ENCODE results near the gene NOS1AP. TPM values are rescaled to one million over a fixed set of nuclear protein-coding genes. Genes with fewer than 3 reads are reported as not detected.

Gene NOS1AP
- total RNA-seq, 2 experiments from 2014 or later = not detected

DNA sequence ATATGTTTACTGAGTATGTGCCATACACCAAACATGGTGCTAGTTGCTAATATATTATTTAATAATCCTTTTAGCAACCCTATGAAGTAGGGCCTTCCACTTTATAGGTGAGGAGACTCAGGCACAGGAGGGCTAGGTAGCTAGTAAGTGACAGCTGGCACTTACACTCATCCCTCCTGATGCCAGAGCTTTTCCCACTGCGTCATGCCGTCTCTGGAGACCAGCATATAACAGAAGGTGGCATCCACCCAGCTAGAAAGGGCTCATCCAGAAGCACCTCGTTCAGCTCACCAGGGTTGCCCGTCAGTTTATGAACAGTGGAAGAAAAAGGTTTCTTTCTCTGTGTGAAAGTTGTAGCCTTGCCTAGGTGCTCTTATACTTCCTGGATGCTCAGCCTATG lies 108.9 kb downstream of the NOS1AP start:
- no peak for DNase-seq
- Mint-ChIP-seq H3K4me1 (no peaks in the 10 kb centered on the region), H3K4me3 (no peak overlapping the region), H3K36me3 (no peaks in the 10 kb centered on the region), H3K27me3 (peaks cover 2% of the 10 kb centered on the region), H3K9me3 (ENCODE audit: low read depth) (no peaks in the 10 kb centered on the region), H3K27ac (no peak overlapping the region)
- CTCF ChIA-PET = no interaction called here
- no peak for ATAC-seq

DNA sequence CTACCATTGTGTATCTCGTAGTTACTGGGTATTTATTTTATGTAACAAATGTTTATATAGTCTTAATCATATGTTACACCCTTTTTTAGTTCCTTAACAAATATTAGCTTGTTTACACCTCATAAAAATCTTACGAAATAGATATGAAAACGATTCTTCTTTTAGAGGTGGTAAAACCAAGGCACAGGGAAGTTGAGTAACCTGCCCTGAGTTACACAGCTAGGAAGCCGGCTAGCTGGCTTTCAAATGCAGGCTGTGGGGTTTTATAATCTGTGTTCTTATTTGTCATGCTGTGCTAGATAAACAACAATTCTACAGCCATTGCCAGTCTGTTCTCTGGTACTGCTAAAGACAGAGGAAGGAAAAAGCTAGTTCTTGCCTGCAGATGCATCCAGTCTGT lies 109.6 kb downstream of the NOS1AP start:
- no peak for DNase-seq
- Mint-ChIP-seq H3K9me3 (ENCODE audit: low read depth) (no peaks in the 10 kb centered on the region), H3K4me3 (no peak overlapping the region), H3K4me1 (no peaks in the 10 kb centered on the region), H3K27ac (no peak overlapping the region), H3K36me3 (no peaks in the 10 kb centered on the region), H3K27me3 (peaks cover 5% of the 10 kb centered on the region)
- no peak for ATAC-seq
- CTCF ChIA-PET = no interaction called here

- DNase-seq (no peak), ATAC-seq (no peak)
- CTCF ChIA-PET = no interaction called here
- Mint-ChIP-seq H3K27me3 (peaks cover 6% of the 10 kb centered on the region), H3K4me1 (no peaks in the 10 kb centered on the region), H3K36me3 (no peaks in the 10 kb centered on the region), H3K27ac (no peak overlapping the region), H3K9me3 (ENCODE audit: low read depth) (no peaks in the 10 kb centered on the region), H3K4me3 (no peak overlapping the region)
Measured at GRCh38 chr1:162180813-162181212, 111.3 kb downstream of the NOS1AP start.

- CTCF ChIA-PET = no interaction called here
- Mint-ChIP-seq H3K27ac (no peak overlapping the region), H3K36me3 (no peaks in the 10 kb centered on the region), H3K9me3 (ENCODE audit: low read depth) (no peaks in the 10 kb centered on the region), H3K4me1 (no peaks in the 10 kb centered on the region), H3K4me3 (no peak overlapping the region), H3K27me3 (peaks cover 8% of the 10 kb centered on the region)
- ATAC-seq = no peak
- DNase-seq = no peak
Measured at GRCh38 chr1:162182090-162182489, 112.6 kb downstream of the NOS1AP start.

DNA sequence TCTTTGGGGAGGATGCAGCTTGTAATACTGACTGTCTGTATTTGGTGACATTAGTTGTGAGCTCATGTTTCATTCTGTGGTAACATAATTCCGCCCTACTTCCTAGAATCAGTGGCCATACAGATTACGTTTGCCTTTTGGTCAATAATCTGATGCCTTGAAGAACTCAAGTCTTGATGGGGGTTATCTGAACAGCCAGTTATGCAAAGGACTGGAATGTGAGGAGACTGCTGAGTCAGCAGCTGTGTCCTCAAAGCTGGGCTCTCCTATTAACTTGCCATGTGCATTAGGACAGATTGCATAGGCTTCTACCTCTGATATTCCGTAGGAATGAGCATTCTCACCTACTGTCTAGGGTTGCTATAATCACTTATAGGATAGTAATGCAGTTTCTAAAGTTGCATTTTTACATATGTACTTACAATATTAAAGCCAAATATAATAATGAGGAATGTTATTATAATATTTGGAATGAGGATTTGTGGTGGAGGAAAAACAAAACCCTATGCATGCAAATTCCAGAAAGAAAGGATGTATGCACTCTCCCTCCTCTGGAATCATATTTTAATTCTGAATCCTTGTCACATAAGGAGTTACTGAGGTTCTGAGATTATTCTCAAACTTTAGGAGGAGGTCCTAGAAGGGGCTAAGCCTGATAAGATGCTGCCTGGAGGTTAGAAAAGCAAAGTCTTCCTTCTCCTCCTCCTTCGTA lies 116.0 kb downstream of the NOS1AP start:
- Mint-ChIP-seq H3K27ac (no peak overlapping the region), H3K4me1 (no peaks in the 10 kb centered on the region), H3K36me3 (no peaks in the 10 kb centered on the region), H3K4me3 (no peak overlapping the region), H3K27me3 (peaks cover 6% of the 10 kb centered on the region), H3K9me3 (ENCODE audit: low read depth) (no peaks in the 10 kb centered on the region)
- CTCF ChIA-PET = no interaction called here
- no peak for ATAC-seq
- DNase-seq = no peak

DNA sequence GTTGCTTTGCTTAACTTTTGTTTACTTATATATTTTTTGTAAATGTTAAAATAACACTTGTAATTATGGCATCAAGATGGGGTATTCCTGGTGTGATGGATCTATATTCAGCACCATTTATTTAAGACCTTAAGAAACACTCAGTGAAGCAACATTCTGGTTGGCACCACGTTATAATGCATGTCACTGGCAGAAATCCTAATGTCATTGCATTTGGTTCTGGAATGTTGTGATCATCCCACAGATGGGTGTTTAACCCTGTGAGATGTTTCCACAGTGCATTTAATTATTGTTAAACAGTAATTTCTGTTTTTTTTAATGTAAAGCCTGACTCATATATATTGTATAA lies 116.5 kb downstream of the NOS1AP start:
- Mint-ChIP-seq H3K4me1 (no peaks in the 10 kb centered on the region), H3K27me3 (peaks cover 6% of the 10 kb centered on the region), H3K4me3 (no peak overlapping the region), H3K27ac (no peak overlapping the region), H3K36me3 (no peaks in the 10 kb centered on the region), H3K9me3 (ENCODE audit: low read depth) (no peaks in the 10 kb centered on the region)
- no peak for DNase-seq
- CTCF ChIA-PET = no interaction called here
- no peak for ATAC-seq

- Mint-ChIP-seq H3K4me3 (no peak overlapping the region), H3K4me1 (no peaks in the 10 kb centered on the region), H3K27ac (no peak overlapping the region), H3K36me3 (no peaks in the 10 kb centered on the region), H3K27me3 (peaks cover 6% of the 10 kb centered on the region), H3K9me3 (ENCODE audit: low read depth) (no peaks in the 10 kb centered on the region)
- ATAC-seq (no peak), DNase-seq (no peak)
- CTCF ChIA-PET = no interaction called here
Measured at GRCh38 chr1:162186406-162186805, 116.9 kb downstream of the NOS1AP start.

- CTCF ChIA-PET = no interaction called here
- Mint-ChIP-seq H3K27ac (no peak overlapping the region), H3K9me3 (ENCODE audit: low read depth) (no peaks in the 10 kb centered on the region), H3K4me3 (no peak overlapping the region), H3K4me1 (no peaks in the 10 kb centered on the region), H3K27me3 (peaks cover 6% of the 10 kb centered on the region), H3K36me3 (no peaks in the 10 kb centered on the region)
- DNase-seq (no peak), ATAC-seq (no peak)
Measured at GRCh38 chr1:162187687-162188276, 118.3 kb downstream of the NOS1AP start.

DNA sequence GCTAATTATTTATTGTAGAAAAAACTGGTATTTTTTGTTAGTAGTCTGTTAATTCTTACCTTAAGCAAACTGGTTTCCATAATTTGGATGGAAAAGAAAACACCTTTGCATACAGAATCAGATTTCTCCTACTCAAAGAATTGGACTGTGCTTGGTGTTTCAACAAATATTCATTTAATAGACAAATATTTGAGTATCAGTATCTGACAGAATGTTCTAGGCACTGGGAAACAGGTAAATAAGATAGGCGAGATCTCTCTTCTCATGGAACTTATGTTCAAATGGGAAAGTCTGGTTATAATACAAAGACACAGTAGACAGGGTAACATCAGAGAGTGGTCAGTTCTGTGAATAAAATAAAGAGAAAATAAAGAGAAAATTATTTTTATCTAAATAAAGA lies 119.9 kb downstream of the NOS1AP start:
- Mint-ChIP-seq H3K36me3 (no peaks in the 10 kb centered on the region), H3K27me3 (peaks cover 3% of the 10 kb centered on the region), H3K4me3 (no peak overlapping the region), H3K4me1 (no peaks in the 10 kb centered on the region), H3K9me3 (ENCODE audit: low read depth) (no peaks in the 10 kb centered on the region), H3K27ac (no peak overlapping the region)
- ATAC-seq (no peak), DNase-seq (no peak)
- CTCF ChIA-PET = no interaction called here

DNA sequence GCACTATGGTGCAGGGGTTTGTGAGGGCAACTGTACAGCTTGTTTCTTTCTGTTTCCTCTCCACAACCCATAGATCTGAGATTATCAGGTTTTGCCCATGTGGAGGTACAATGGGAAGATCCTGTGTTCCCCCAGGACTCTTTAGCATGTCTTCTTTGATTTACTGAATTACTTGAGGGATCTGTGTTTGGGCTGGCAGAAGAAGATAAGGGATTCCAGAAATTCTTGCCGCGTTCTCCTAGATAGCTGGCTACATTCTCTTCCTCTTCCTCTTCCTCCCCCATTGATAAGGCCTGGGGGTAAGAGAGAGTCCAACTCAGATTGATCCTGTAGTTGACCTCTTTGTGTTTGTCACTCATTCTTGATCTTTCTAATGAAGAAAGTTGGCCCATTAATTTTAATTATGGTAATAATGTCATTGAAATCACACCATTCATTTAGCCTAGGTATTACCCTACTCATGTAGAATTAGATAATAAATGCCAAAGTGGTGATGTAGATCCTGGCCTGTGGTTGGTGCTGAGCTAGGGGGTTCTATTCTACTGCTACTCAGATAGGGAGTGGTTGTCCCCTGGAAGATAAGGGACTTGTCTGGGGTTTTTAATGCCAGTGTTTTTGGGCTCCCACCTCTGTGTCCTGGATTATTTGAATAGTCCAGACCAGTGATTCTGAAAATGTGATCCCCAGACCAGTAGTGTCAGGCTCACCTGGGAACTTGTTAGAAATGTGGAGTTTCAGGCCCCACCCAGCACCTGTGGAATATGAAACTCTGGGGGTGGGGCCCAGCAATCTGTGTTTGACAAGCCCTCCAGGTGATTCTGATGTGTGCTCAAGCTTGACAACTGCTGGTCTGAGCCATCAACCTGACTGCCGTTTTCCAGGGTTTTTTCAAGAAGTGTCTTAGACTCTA lies 122.2 kb downstream of the NOS1AP start:
- no peaks in the 10 kb centered on the region for H3K36me3 Mint-ChIP-seq
- no peak overlapping the region for H3K27ac Mint-ChIP-seq
- H3K4me3 Mint-ChIP-seq = no peak overlapping the region
- no peak for DNase-seq
- H3K9me3 Mint-ChIP-seq (ENCODE audit: low read depth) = no peaks in the 10 kb centered on the region
- ATAC-seq = no peak
- CTCF ChIA-PET = no interaction called here
- no peaks in the 10 kb centered on the region for H3K4me1 Mint-ChIP-seq
- peaks cover 7% of the 10 kb centered on the region for H3K27me3 Mint-ChIP-seq

GRCh38 chr1:162192306-162192678 lies 122.8 kb downstream of the NOS1AP start:
- H3K27ac Mint-ChIP-seq = no peak overlapping the region
- no peak for DNase-seq
- no peaks in the 10 kb centered on the region for H3K4me1 Mint-ChIP-seq
- H3K4me3 Mint-ChIP-seq = no peak overlapping the region
- no peaks in the 10 kb centered on the region for H3K9me3 Mint-ChIP-seq (ENCODE audit: low read depth)
- ATAC-seq = no peak
- H3K36me3 Mint-ChIP-seq = no peaks in the 10 kb centered on the region
- CTCF ChIA-PET = no interaction called here
- peaks cover 7% of the 10 kb centered on the region for H3K27me3 Mint-ChIP-seq

GRCh38 chr1:162192763-162193162 lies 123.3 kb downstream of the NOS1AP start:
- no peak for DNase-seq
- no peak overlapping the region for H3K27ac Mint-ChIP-seq
- CTCF ChIA-PET = no interaction called here
- no peak for ATAC-seq
- no peak overlapping the region for H3K4me3 Mint-ChIP-seq
- no peaks in the 10 kb centered on the region for H3K36me3 Mint-ChIP-seq
- H3K27me3 Mint-ChIP-seq = peaks cover 7% of the 10 kb centered on the region
- no peaks in the 10 kb centered on the region for H3K9me3 Mint-ChIP-seq (ENCODE audit: low read depth)
- no peaks in the 10 kb centered on the region for H3K4me1 Mint-ChIP-seq

- no peaks in the 10 kb centered on the region for H3K9me3 Mint-ChIP-seq (ENCODE audit: low read depth)
- CTCF ChIA-PET = no interaction called here
- H3K36me3 Mint-ChIP-seq = no peaks in the 10 kb centered on the region
- no peaks in the 10 kb centered on the region for H3K4me1 Mint-ChIP-seq
- DNase-seq = no peak
- no peak overlapping the region for H3K4me3 Mint-ChIP-seq
- peaks cover 7% of the 10 kb centered on the region for H3K27me3 Mint-ChIP-seq
- ATAC-seq = no peak
- no peak overlapping the region for H3K27ac Mint-ChIP-seq
Measured at GRCh38 chr1:162193221-162193620, 123.7 kb downstream of the NOS1AP start.

DNA sequence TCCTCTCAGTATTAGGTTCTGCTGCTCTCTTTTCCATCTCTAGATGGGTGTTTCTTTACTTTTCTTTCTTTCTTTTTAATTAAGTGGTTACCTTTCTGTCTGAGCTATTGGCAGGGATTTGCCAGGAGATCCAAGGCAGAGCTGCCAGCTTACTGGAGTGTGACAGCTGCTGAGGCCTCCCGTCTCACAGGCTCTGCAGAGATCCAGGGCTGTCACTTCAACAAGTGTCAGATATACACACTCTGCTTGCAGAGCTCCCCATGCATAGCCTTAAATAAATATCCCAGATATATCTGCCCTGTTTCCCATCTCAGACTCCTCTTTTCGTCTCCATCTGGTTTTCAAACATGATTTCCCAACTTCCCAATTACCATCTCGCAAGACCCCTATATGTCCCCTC lies 124.3 kb downstream of the NOS1AP start:
- no peak overlapping the region for H3K4me3 Mint-ChIP-seq
- ATAC-seq (no peak), DNase-seq (no peak)
- no peak overlapping the region for H3K27ac Mint-ChIP-seq
- no peaks in the 10 kb centered on the region for H3K4me1 Mint-ChIP-seq
- peaks cover 7% of the 10 kb centered on the region for H3K27me3 Mint-ChIP-seq
- H3K9me3 Mint-ChIP-seq (ENCODE audit: low read depth) = no peaks in the 10 kb centered on the region
- no peaks in the 10 kb centered on the region for H3K36me3 Mint-ChIP-seq
- CTCF ChIA-PET = no interaction called here

Data from activated CD8-positive, alpha-beta memory T cell treated with anti-CD3 and anti-CD28 coated beads, Interleukin-2, amount 10 ng/mL, durations not matched to agents 7 days and 5 days (primary cell).